Left renal pelvis (tissue), 4 donors: ENCODE measurements around the gene SIRT3. TPM values are rescaled to one million over a fixed set of nuclear protein-coding genes. Genes with fewer than 3 reads are reported as not detected.
"Not testable (repeated sequence)": the region's sequence is repeated elsewhere in the genome, so short reads cannot be mapped to it uniquely, and the experiment has no call there.

ENCODE experiments used
- DNase-seq, 4 donors: peaks; one replicate each; pipeline ENCODE4 v3.0.0-alpha.2; 2013; ENCODE audit warnings: low read depth in 4 of 4, low spot score in 3 of 4
- polyA plus RNA-seq, 4 donors: library from polyadenylated mRNA; unstranded; fragments of 120-200 nt; gene quantifications; one replicate each; pipeline ENCODE4 v1.2.1, GENCODE V29; 2013; ENCODE audit not compliant: insufficient read length in 4 of 4

The SIRT3 gene
- polyA plus RNA-seq, 4 donors: 22.6 to 38.2 (median 25.7) TPM

DNA sequence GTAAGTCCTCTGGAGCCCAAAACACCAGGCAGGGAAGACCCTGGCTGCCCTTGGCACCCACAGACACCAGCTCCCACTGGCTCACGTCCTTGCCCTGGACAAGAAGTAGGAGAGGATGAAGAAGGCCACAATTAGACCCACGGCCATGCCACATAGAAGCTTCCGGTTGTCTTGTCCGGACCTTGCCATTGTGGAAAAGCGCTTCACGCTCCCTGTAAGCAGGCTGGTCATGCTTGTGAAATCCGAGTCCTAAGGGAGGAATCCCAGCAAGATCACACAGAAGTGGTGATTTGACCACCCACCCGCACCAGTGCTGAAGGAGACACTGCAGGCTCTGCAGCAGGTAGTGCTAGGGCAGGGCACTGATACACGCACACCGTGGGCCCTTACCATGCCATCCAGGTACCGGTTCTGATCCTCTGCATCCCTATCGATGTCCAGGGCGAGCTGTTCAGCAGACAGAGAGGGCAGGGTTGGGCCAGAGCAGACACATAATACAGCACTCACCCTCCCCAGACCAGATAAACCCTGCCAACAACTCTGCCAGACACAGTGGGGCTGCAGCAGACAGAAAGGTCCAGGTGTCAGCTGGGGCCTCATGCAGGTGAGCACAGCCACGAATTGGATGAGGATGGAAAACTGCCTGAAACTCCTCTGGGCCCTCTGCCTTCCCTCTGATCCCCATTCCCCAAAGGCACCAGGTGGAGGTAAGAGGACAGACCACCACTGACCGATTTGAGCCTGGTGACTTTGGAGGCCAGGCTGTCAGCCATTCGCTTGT is 30.7 kb downstream of the SIRT3 start:
- no peak for DNase-seq

DNA sequence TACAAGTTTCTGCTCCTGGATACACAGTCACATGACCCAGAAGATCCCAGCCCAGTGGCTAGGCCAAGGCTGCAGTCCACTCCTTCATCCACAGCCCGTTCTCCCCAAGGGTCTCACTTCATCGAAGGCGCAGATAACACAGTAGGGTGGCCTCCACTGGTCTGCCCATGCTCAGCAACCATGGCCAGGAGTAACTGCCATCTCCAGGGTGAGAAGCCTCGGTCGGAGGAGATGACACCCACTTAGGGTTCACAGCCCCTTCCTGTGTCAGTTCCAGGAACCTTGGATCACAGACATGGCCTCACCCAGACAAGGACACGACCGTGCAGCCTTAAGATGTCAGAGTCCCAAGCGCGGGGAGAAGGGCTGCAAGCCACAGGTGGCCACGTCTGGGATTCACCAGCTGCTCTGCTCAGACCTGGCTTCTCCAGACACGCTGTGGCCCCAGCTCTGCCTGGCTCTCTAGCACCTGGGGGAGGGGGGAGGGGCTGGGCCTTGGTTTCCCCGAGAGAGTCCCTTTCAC is 31.5 kb downstream of the SIRT3 start:
- DNase-seq: no peak

DNA sequence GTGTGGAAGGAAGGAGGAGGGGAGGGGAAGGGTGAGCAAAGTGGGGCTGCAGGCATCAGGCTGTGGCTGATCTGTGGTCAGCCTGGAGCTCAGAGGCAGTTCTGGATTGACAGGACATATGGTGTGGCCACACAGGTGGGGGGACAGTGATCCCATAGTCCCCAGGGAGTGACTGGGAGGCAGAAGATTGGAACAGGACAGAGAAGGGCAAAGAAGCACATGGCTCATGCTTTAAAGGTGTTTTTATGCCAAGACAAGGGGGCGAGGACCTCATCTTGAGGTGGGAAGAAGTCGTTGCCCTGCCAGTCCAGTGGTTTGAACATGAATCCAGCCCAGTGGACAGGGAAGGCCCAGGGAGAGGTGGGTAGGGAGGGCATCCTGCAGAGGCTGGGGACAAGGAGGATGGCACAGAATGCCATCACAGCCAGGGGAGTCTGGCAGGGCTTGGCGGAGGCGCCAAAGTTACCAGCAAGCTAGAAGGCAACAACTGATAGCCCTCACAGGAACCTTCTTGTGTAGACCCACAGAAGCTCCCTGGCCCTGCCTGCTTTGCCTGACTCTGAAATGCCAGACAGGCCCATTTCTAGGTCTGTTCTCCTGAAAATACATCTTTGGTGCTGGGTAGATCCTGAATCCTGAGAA is 32.1 kb downstream of the SIRT3 start:
- DNase-seq: no peak

DNA sequence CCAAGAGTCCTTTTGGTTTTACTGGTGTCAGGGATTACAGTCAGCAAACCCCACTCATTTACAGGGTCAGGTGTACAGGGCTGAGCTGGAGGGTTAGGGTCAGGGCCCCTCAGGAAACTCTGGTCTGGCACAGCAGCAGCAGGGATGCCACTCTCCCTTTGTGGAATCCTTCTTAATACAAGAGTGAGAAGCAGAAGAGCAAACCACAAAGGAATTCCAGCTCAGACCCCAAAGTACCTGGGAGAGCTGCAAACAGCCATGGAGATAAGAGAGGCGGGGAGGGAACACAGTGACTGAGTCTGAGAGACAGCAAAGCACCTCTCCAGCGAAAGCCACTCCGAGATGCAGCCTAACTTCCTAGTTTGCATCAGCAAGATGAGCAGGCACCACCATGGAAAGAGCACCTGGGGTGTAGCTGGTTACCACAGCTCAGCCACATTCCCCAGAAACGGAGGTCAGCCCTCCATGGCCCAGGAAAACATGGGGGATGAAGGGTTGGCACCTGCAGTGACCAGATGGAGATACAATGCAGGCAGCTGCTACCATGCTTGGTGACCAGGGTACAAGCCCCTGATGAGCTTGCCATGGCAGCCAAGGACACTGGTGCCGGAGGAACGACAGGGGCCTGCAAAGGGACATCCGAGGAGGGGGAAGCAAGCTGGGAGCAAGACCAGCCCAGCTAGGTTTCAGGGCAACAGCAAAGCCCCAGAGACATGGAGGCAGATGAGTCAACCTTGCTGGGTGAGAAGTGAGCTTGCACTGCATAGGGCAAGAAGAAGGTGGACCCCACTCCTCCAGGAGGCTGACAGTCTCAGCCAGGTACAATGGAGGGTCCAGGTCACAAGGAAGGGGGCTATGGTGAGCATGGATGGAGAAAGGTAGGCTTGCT is 32.8 kb downstream of the SIRT3 start:
- no peak for DNase-seq

DNA sequence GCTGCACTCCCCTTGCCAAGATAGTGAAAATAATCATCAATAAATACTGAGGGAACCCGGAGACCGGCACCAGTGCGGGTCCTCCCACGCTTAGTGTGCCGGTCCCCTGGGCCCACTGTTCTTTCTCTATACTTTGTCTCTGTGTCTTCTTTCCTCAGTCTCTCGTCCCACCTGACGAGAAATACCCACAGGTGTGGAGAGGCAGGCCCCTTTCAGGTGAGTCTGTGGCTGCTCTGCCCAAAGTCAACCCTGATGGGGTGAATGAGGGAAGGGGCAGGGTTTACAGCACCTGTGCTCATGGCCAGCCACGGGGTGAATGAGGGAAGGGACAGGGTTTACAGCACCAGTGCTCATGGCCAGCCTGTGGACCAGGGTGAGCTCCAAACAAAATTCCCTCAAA is 33.7 kb downstream of the SIRT3 start:
- DNase-seq: no peak

GRCh38 chr11:201966-202365 is 34.2 kb downstream of the SIRT3 start:
- no peak for DNase-seq

DNA sequence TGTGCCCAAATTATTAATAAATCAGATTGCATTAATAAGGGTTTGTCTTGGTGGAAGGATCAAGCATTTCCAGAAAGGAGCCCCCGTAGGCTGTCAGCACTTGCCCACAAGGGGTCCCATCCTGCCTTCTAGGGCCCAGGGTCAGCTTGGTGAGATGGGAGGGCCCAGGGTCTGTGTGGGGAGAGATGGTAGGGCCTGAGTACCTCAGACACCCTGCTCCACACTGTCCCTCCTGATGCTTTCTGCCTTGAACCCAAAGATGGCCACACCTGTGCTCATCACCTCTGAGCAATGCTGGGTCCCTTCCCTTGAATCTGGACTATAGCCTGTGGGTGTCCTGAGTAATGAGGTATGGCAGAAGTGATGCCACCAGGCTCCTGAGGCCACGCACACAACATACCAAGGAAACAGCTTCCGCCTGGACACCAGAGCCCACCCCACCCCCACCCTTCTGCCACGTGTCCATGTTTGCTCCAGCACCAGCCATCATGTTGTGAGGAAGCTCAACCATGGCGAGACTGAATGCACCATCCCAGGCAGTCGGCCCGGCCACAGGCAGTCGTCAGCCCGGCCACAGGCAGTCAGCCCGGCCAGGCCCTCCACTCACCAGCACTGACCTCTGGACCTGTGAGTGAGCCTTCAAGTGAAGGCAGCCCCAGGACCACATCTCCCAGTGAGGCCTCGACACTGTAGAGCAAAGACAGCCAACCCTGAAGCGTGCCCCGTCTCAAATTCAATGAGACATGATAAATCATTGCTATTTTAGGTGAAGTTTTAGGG is 35.7 kb downstream of the SIRT3 start:
- DNase-seq: no peak

- DNase-seq: no peak
Observed at GRCh38 chr11:199782-200181, 36.4 kb downstream of the SIRT3 start.

- no peak for DNase-seq
Observed at GRCh38 chr11:199004-199581, 37.0 kb downstream of the SIRT3 start.

DNA sequence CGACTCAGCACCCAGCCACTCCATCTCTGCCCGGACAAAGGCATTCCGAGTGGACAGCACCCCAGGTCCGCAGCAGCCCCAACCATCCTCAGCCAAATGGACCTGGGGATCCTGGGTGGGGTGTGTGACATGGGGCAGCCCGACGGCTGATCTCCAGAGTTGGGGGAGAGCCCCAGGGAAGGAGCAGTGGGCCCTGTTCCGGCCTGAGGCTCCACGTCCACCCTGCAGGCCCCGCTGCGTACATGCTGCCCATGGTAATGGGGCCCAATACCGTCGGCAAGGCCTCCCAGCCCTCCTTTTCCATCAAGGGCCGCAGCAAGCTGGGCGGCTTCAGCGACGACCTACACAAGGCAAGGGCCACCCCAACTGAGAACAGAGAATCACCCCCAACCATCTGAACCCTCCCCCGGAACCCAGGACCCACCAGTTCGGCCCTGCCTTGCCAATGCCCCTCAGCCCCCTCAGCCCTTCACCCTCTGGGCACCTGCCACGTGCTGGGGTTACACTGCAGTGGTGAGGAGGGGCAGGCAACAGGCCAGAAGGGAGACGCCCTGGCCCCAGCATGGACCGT is 37.8 kb downstream of the SIRT3 start:
- DNase-seq: no peak

- no peak for DNase-seq
Observed at GRCh38 chr11:197741-198235, 38.4 kb downstream of the SIRT3 start.

DNA sequence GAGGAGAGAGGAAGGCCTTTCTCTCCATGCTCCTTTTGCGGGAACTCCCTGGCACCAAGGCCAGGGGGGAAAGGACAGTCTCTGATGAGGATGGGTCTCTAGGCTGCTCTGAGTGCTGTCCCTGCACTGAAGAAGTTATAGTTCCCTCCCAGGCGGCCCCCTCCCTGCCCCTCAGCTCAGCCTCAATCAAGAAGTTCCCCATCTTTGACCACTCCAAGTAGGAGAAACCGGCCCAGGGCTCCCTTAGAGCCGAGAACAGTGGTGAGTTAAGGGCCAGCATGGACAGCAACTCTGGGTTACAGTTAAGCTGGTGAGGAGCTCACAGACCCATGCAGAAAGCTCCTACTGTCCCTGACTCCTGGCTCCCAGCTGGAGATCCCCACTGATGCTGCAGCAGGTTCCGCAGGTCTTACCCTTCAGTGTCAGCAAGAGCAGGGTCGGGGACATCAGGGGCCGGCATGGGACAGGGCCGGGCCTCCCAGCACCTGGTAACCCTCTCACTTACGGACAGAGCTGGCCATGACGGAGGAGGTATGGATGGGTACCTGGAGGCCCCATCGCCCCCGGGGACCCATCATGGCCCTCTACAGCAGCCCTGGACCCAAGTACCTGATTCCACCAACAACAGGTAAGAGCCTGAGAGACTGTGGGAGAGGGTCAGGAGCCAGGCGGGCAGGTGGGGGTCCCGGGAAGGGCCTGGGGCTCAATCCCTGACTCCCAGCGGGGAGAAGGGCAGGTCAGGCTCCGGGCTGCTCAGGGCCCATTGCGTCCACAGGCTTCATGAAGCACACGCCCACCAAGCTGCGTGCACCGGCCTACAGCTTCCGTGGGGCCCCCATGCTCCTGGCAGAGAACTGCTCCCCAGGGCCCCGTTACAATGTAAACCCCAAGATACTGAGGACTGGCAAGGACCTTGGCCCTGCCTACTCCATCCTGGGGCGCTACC is 39.1 kb downstream of the SIRT3 start:
- no peak for DNase-seq

DNA sequence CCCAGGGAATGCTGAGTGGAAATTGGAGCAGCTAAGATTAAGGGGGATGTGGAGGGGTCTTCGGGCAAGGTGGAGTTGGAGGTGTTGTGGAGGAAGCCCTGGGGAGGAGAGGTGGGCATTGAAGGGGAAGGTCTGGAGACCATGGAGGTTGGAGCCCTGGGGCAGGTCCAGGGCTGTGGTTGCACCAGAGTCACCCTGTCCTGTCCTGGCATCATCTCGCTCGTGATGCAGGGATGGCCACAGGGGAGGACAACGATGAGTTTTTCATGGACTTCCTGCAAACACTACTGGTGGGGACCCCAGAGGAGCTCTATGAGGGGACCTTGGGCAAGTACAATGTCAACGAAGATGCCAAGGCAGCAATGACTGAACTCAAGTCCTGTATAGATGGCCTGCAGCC is 42.7 kb downstream of the SIRT3 start:
- DNase-seq: not testable (repeated sequence)

DNA sequence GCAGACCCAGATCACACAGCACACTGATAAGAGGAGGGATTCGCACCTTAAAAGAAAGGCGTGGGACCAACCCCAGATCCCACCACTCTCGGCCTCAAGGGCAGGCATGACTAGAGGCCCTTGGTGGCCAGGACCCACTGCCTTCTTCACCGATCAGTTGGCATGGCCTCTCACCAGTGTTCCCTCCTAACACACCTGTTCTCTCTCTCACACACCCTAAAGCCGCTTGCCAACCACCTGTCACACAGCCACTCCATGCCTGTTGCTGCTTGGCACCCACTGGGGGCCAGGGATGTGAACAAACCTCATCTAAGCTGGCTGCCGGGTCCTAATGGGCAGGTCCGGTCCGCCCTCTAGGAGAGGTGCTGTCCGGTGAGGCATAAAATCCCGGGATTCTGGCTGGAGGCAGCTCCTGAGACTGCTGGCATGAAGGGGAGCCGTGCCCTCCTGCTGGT is 43.4 kb downstream of the SIRT3 start, which contains the start of gene SCGB1C1:
SCGB1C1 (plus strand) TSS at position 405 of the 455 bp plus-strand sequence; CDS start at position 427, 22 bp downstream.
- DNase-seq: not testable (repeated sequence)

- DNase-seq: not testable (repeated sequence)
Observed at GRCh38 chr11:191490-192478, 44.4 kb downstream of the SIRT3 start.

GRCh38 chr11:190546-190945 is 45.6 kb downstream of the SIRT3 start:
- not testable (repeated sequence) for DNase-seq

- not testable (repeated sequence) for DNase-seq
Observed at GRCh38 chr11:189843-190311, 46.3 kb downstream of the SIRT3 start.
